T-helper 17 cell (primary cell): ENCODE data around the gene RCAN2. TPM values are rescaled to one million over a fixed set of nuclear protein-coding genes. Genes with fewer than 3 reads are reported as not detected.

Source experiments
- ATAC-seq: fragments of 150-1000 bp; cut with Tn5 transposase; 2 replicates; pipeline ENCODE4 v1.10.0; 2021; ENCODE audit warnings: mild to moderate bottlenecking, moderate library complexity
- DNase-seq, 3 donors: peaks; one replicate each; pipeline versions ENCODE4 v3.0.0 to v3.0.0-alpha.2; 2020 to 2021
- H3K9me3 ChIP-seq: one replicate; pipeline ENCODE4 v1.7.0; 2013; ENCODE audit warnings: low read length, mild to moderate bottlenecking; ENCODE audit not compliant: control insufficient read depth, poor library complexity, severe bottlenecking
- H3K27ac Mint-ChIP-seq: one replicate; pipeline ENCODE4 v1.8.0; 2022; ENCODE audit warnings: mild to moderate bottlenecking, moderate library complexity, mixed read lengths
- H3K27me3 Mint-ChIP-seq: one replicate; pipeline ENCODE4 v1.8.0; 2022; ENCODE audit warnings: mixed read lengths
- H3K36me3 Mint-ChIP-seq: one replicate; pipeline ENCODE4 v1.8.0; 2022; ENCODE audit warnings: low read depth, mixed read lengths
- H3K4me1 Mint-ChIP-seq: one replicate; pipeline ENCODE4 v1.8.0; 2022; ENCODE audit warnings: mild to moderate bottlenecking, mixed read lengths
- H3K4me3 Mint-ChIP-seq: one replicate; pipeline ENCODE4 v1.8.0; 2022; ENCODE audit warnings: mild to moderate bottlenecking, moderate library complexity, mixed read lengths
- total RNA-seq, 4 donors: library from RNA in 2 of 4; stranded (reverse) in 2 of 4; gene quantifications; one replicate each; pipeline ENCODE4 v1.2.3 and lab custom pipeline; 2022 to 2026

RCAN2 gene
- total RNA-seq, 2 donors from 2014 or later: not detected

DNA sequence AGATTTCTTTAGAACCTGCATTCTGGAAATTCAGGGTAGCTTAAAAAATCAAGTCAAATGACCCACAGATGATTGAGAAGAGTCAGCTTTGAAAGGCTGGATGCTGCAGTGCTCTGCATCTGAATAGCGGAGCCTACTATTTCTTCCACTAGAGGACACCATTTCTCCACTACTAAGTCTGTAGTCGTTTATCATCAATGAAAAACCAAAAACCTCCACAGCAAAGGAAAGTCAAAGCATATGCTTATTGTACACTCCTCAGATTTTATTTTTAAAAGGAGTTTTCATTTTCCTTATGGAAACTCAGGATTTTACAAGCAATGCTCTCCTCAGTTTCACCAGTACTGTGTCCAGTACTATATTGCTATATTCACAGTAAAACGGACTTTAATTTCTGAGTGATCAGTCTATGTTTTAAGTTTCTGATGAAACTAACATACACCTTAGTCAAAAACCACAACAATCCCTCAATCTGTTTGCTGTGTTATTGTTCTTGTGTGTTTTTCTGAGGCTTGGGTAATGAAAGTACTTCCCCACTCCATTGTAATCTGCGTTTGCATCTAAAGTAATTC, 269.9 kb downstream of the RCAN2 start:
- no peaks in the 10 kb centered on the region for H3K4me1 Mint-ChIP-seq
- ATAC-seq (peak; percentile 42), DNase-seq (no peak)
- peaks cover 26% of the 10 kb centered on the region for H3K27me3 Mint-ChIP-seq
- no peak overlapping the region for H3K27ac Mint-ChIP-seq
- H3K4me3 Mint-ChIP-seq: no peak overlapping the region
- no peaks in the 10 kb centered on the region for H3K36me3 Mint-ChIP-seq
- no peaks in the 10 kb centered on the region for H3K9me3 ChIP-seq

DNA sequence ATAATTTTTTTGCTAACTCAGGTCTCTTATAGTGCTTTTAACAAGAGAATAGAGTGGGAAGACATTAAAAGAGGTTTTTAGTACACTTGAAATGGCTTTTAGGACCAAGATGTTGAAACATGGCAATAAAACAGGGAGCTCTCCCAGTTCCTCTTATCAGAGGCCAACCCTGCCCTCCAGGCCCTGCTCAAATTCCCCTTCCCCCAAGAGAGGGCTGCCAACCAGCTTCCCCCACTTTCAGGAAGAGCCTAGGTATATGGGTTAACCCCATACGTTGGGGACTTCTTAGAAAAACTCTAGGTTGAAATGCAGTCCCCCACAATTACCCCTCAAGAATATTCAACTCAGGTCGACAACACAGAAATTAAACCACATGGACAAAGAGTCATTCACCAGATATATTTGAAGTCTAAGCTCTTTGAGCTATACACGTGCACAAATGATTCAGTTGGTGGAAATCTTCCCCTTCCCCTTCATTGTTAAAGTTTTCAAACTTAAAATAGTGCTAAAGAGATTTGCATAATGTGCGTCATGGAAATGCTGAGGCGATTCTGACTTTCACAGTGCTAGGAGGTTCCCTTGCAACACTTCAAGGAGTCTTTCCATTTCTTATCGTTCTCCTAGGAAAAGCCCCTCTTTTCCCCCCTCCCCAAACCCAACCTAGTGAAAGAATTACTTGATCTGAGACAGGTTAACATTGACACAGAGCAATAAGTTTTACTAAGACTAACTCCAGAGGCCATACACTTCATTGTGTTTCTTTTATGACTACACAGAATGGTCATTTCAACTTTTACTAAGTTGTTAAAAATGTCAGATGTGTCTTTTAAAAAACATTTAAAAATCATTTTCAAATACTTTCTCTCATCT, 270.7 kb downstream of the RCAN2 start:
- Mint-ChIP-seq H3K4me1 (no peaks in the 10 kb centered on the region), H3K4me3 (no peak overlapping the region), H3K27ac (peak overlapping the region; percentile 24), H3K27me3 (peaks cover 26% of the 10 kb centered on the region), H3K36me3 (no peaks in the 10 kb centered on the region)
- ATAC-seq: no peak
- no peak for DNase-seq
- no peaks in the 10 kb centered on the region for H3K9me3 ChIP-seq

DNA sequence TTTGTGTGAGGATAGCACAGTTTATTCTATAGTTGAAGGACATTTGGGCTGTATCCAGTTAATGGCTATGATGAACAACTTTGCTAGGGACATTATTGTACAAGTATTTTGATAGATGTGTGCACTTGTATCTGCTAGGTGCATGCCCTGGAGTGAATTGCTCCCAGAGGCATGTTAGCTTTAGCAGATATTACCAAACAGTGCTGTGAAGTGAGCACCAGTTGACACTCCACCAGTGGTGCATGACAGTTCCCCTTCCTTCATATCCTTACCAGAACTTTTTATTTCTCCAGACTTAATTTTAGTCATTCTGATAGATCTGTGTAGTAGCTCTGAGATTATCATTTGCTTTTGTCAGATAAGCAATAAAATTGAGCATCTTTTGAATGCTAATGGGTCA, 271.6 kb downstream of the RCAN2 start:
- H3K36me3 Mint-ChIP-seq: no peaks in the 10 kb centered on the region
- no peaks in the 10 kb centered on the region for H3K4me1 Mint-ChIP-seq
- H3K27me3 Mint-ChIP-seq: peaks cover 26% of the 10 kb centered on the region
- no peak overlapping the region for H3K27ac Mint-ChIP-seq
- no peak overlapping the region for H3K4me3 Mint-ChIP-seq
- ATAC-seq: no peak
- no peaks in the 10 kb centered on the region for H3K9me3 ChIP-seq
- DNase-seq: no peak

DNA sequence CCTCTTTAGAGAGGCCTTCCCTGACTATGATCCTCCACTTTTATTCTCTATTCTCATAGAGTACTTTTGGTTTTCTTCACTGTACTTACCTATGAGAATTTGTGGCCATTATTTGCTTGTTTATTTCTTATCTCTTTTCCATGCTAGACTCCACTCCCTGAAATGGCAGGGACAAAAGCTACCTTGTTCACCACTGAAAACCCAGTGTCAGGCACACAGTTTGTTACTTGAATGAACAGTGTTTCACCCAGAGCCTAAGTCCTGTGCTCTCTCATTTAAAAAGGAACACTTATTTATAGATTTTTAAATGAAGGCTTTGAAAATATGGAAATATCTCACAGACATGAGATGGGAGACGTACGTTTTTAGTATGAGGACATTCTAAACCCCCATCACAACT, 272.8 kb downstream of the RCAN2 start:
- H3K4me3 Mint-ChIP-seq: no peak overlapping the region
- ATAC-seq: no peak

DNA sequence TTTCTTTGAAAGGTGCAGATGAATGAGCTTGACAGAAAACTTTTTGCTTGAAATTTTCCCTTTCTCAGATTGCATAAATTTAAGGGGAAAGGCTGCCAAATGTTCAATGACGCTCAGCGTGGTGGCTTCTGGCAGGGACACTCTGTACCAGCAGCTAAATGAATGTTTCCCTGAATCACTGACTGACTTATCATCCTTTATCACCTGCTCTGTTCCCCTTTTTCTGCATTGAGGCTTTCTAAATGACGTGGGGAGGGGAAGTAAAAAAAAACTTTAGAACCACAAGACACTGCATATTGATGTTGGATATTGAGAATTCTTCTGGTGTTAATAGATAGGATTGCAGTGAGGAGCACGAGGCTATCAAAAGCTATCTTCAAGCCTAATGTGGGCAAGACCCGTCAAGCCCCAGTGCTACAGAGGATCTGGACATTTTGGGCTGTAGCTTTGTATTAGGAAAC, 273.5 kb downstream of the RCAN2 start:
- Mint-ChIP-seq H3K27me3 (peaks cover 21% of the 10 kb centered on the region), H3K4me1 (no peaks in the 10 kb centered on the region), H3K4me3 (no peak overlapping the region), H3K27ac (no peak overlapping the region), H3K36me3 (no peaks in the 10 kb centered on the region)
- ATAC-seq (no peak), DNase-seq (no peak)
- no peaks in the 10 kb centered on the region for H3K9me3 ChIP-seq

More for the DNA sequence above, 272.8 kb downstream of the RCAN2 start:
- H3K9me3 ChIP-seq: no peaks in the 10 kb centered on the region
- no peak overlapping the region for H3K27ac Mint-ChIP-seq
- H3K4me1 Mint-ChIP-seq: no peaks in the 10 kb centered on the region
- no peaks in the 10 kb centered on the region for H3K36me3 Mint-ChIP-seq
- DNase-seq: no peak
- H3K27me3 Mint-ChIP-seq: peaks cover 26% of the 10 kb centered on the region

DNA sequence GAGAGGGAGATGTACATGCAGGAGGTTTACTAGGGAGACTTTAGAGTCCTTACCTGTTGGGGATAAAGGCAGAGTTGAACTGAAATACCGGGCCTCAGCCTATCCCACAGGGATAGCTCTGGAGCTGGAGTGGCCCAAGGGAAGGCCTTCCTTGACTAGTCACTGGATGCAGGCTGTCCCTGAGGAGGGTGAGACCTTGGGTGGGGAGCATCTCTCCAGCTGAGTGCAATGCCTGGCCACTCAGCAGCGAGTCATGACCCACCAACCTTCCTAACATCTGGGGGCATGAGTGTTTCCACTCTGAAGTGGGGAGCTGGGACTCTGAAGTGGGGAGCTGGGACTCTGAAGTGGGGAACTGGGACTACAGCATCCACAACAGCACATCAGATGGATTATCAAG, 274.4 kb downstream of the RCAN2 start:
- Mint-ChIP-seq H3K4me3 (no peak overlapping the region), H3K27ac (no peak overlapping the region), H3K36me3 (no peaks in the 10 kb centered on the region), H3K27me3 (peaks cover 18% of the 10 kb centered on the region), H3K4me1 (no peaks in the 10 kb centered on the region)
- ATAC-seq (no peak), DNase-seq (no peak)
- no peaks in the 10 kb centered on the region for H3K9me3 ChIP-seq

DNA sequence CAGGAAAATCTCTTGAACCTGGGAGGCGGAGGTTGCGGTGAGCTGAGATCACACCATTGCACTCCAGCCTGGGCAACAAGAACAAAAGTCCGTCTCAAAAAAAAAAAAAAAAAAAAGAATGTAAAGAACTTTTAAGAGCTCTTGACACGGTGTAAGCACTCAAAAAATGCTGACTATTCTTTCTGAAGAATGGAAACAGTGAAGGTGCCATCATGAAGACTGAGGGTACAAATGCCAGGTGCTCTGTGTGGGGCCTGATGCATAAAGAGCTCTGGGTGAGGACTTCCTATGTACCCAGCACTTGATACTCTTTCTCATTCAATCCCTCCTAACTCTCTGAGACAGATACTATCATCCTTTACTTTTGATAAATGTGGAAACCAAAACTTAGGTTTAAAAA, 275.5 kb downstream of the RCAN2 start:
- H3K27ac Mint-ChIP-seq: no peak overlapping the region
- no peak for ATAC-seq

DNA sequence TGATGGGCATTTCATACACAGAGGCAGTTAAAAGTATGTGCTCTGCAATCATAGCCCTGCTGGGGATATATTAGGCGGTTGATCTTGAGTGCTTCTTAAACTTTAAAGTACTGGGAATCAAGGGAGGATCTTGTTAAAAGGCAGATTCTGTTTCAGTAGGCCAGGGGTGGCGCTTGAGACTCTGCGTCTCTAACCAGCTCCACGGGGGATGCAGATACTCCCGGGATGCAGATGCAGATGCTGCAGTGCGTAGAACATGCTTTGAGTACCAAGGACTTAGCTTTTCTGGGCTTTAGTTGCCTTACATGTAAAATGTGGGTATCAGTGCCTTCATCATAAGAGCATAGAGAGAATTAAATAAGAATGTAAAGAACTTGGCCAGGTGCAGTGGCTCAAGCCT, 276.0 kb downstream of the RCAN2 start:
- Mint-ChIP-seq H3K4me3 (no peak overlapping the region), H3K27me3 (peaks cover 10% of the 10 kb centered on the region), H3K36me3 (no peaks in the 10 kb centered on the region), H3K4me1 (no peaks in the 10 kb centered on the region), H3K27ac (no peak overlapping the region)
- DNase-seq (no peak), ATAC-seq (no peak)
- no peaks in the 10 kb centered on the region for H3K9me3 ChIP-seq

More for the DNA sequence above, 275.5 kb downstream of the RCAN2 start:
- Mint-ChIP-seq H3K4me1 (no peaks in the 10 kb centered on the region), H3K27me3 (peaks cover 16% of the 10 kb centered on the region), H3K36me3 (no peaks in the 10 kb centered on the region), H3K4me3 (no peak overlapping the region)
- no peaks in the 10 kb centered on the region for H3K9me3 ChIP-seq
- DNase-seq: no peak

DNA sequence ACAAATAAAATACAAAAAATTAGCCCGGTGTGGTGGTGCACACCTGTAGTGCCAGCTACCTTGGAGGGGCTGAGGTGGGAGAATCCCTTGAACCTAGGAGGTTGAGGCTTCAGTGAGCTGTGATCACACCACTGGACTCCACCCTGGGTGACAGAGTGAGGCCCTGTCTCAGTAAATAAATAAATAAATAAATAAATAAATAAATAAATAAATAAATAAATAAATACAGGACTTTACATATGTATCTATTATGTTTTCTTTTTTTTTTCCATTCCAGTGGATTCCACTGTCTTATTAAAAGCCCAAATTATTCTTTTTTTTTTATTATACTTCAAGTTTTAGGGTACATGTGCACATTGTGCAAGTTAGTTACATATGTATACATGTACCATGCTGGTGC, 279.3 kb downstream of the RCAN2 start:
- no peak overlapping the region for H3K27ac Mint-ChIP-seq
- H3K4me3 Mint-ChIP-seq: no peak overlapping the region
- no peaks in the 10 kb centered on the region for H3K9me3 ChIP-seq
- no peaks in the 10 kb centered on the region for H3K36me3 Mint-ChIP-seq
- H3K4me1 Mint-ChIP-seq: no peaks in the 10 kb centered on the region
- ATAC-seq: no peak
- H3K27me3 Mint-ChIP-seq: peaks cover 5% of the 10 kb centered on the region
- DNase-seq: no peak

DNA sequence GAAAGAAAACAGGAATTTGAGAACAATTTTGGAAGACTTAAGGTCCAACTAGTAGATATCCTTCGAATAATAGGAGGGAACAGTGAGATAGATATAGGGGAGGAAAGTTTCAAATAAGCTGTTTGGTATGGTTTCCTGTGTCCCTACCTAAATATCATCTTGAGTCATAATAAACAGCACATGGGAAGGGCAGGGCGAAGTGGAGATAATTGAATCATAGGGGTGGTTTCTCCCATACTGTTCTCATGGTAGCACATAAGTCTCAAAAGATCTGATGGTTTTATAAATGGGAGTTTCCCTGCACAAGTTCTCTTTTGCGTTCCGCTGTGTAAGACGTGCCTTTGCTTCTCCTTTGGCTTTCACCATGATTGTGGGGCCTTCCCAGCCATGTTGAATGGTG, 281.0 kb downstream of the RCAN2 start:
- Mint-ChIP-seq H3K27me3 (peaks cover 5% of the 10 kb centered on the region), H3K4me1 (no peaks in the 10 kb centered on the region), H3K36me3 (no peaks in the 10 kb centered on the region), H3K4me3 (no peak overlapping the region), H3K27ac (no peak overlapping the region)
- H3K9me3 ChIP-seq: no peaks in the 10 kb centered on the region
- no peak for DNase-seq
- ATAC-seq: no peak

DNA sequence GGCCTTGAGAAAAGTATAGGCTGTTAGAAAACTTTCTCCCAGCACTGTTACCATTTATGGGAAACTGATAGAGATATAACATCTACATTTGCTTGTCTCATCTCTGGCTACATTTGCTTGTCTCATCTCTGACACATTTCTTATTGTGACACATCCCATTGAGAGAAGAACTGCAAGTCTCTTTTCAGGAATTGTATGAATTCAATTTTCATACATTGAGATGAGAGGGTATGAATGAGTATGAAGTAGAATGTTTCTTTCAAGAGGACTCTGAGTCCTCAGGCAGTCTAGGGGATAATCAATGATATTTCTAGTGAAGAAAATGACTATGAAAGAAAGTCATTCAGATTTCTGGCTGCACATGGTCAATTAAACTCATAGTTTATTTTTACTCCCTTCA, 282.9 kb downstream of the RCAN2 start:
- Mint-ChIP-seq H3K27me3 (peaks cover 10% of the 10 kb centered on the region), H3K27ac (no peak overlapping the region), H3K4me1 (no peaks in the 10 kb centered on the region), H3K36me3 (no peaks in the 10 kb centered on the region), H3K4me3 (no peak overlapping the region)
- no peaks in the 10 kb centered on the region for H3K9me3 ChIP-seq
- no peak for ATAC-seq
- DNase-seq: no peak

DNA sequence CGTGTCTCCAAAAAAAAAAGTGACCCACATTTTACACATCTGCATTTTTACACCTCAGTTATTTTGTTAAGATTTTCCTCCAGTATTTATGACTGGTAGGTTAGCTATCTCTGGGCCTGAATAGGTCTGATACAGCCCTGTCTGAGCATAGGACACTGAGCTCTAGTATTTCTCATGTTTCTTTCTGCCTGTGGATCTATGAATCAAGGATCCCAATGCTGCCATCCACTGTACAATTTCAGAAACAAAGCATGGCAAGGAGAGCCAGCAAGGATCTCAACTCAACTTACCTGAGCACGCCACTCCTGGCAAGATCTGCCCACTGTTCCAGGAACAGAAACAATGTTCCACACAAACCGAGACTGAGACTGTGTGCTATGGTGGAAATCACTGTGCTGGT, 284.1 kb downstream of the RCAN2 start:
- ATAC-seq (no peak), DNase-seq (no peak)
- H3K9me3 ChIP-seq: no peaks in the 10 kb centered on the region
- Mint-ChIP-seq H3K4me3 (no peak overlapping the region), H3K27ac (no peak overlapping the region), H3K4me1 (no peaks in the 10 kb centered on the region), H3K36me3 (no peaks in the 10 kb centered on the region), H3K27me3 (peaks cover 10% of the 10 kb centered on the region)

DNA sequence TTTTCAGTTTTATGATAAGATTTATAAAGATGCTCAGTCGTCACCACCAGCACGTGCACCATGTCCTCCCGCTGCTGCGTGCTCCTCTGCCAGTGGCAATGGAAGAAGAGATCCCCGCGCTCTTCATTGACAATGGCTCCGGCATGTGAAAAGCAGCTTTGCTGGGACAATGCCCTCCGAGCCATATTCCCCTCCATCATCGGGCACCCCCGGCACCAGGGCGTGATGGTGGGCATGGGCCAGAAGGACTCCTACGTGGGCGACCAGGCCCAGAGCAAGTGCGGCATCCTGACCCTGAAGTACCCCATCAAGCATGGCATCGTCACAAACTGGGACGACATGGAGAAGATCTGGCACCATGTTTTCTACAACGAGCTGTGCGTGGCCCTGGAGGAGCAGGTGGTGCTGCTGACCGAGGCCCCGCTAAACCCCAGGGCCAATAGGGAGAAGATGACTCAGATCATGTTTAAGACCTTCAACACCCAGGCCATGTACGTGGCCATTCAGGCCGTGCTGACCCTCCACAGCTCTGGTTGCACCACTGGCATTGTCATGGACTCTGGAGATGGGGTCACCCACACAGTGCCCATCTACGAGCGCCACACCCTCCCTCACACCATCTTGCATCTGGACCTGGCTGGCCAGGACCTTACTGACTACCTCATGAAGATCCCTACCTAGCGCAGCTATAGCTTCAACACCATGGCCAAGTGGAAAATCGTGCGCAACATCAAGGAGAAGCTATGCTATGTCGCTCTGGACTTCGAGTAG, 286.2 kb downstream of the RCAN2 start:
- no peaks in the 10 kb centered on the region for H3K9me3 ChIP-seq
- H3K27ac Mint-ChIP-seq: no peak overlapping the region
- peaks cover 20% of the 10 kb centered on the region for H3K27me3 Mint-ChIP-seq
- ATAC-seq (no peak), DNase-seq (no peak)
- no peaks in the 10 kb centered on the region for H3K36me3 Mint-ChIP-seq
- no peak overlapping the region for H3K4me3 Mint-ChIP-seq
- H3K4me1 Mint-ChIP-seq: no peaks in the 10 kb centered on the region
